ENCODE data around the gene ANKRD11.
"Not testable (repeated sequence)": the region's sequence is repeated elsewhere in the genome, so short reads cannot be mapped to it uniquely, and the experiment has no call there.

Gene ANKRD11

DNA sequence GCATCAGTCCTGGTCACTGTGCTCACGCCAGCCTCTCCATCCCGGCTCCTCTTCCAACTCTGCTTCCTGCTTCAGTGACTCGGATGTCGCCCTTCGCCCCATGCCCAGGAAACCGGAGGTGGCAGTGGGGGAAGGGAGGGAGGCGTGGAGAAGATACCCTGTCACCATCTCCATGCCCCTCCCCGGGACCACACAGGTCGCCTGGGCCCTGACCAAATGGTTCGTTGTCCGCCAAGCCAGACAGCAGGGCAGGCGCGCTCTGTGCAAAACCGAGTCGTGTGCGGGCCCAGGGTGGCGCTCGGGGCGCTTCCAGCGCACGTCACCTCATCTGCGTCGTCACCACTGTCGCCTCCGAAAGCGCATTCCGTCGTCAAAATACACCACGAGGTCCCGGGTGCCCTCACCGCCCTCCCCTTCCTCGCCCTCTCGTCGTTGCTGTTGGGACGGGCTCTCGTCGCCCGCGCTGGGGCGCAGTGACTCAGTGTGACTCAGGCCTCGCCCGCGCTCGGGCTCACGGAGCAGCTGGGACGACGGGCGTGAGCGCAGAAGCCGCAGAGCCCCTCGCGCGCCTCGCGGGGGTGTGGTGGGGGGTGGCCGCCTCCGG, 233.6 kb downstream of the ANKRD11 start:
- no peak for DNase-seq

DNA sequence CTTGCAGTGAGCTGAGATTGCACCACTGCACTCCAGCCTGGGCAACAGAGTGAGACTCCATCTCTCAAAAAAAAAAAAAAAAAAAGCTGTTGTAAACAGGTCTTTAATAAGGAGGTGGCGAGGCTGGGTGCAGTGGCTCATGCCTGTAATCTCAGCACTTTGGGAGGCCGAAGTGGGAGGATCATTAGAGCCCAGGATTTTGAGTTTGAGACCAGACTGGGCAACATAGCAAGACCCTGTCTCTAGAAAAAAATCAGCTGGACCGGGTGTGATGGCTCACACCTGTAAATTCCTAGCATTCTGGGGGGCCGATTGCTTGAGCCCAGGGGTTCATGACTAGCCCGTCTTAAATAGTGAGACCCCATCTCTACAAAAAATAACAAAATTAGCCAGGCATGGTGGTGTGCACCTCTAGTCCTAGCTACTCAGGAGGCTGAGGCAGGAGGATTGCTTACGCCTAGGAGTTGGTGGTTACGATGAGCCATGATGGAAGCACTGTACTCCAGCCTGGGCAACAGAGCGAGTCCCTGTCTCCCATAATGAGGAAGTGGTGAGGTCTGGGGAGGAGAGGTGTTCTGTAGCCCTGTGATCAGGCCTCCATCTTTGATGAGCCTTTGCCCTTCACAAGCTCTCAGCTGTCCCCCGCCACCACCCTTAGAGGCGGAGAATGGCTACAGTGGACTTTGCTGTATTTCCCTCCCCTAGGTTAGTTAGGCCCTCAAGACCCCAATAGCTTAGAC, 236.6 kb downstream of the ANKRD11 start:
- DNase-seq: no peak

DNA sequence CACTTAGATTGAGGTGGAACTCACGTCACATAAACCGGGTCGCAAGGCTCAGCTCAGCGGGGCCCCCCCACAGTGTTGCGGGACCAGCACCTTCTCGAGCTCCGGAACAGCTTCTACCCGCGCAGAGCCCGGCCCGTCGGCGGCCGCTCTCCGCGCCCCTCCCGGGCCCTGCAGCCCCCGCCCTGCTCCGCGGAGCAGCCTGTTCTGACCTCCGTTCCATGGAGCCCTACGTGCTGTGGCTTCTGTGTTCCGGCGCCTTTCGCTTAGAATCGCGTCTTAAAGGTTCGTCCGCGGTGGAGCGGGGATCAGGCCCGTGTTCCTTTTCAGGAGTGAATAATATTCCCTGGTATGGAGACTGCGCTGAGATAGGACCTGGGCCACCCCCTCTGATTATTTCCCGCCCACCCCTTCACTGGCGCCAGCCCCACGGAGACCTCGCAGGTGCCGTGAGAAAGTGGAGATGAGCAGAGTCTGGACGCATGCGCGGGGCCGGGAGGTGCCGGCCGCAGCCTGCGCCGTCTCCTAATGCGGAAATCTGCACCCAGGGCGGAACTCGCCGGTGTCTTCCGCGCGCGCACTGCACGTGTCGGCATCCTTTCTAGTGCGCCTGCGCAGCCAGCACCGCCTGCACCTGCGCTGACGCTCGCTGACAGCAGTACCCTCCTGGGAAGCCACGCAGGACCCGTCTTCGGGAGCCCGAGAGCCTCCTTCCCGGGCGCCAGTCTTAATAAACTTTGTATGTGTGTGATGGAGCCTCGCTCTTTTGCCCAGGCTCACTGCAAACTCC, 242.0 kb downstream of the ANKRD11 start:
- no peak for DNase-seq

DNA sequence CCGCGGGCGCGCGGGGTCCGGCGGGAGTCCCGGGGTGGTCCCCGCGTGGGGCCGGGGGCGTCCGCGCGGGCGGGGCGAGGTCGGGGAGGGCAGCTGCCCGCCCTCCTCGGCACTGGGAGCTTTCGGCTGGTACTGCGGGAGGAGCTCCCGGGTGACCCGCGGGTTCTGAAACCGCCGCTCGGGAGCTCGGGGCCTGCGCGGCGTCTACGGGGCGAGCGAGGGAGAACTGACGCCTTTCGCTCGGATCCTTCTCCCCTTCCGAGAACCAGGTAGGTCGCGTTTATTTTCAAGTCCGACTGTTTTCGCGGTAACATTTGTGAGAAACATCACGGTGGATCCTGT, 242.7 kb downstream of the ANKRD11 start:
- DNase-seq: not testable (repeated sequence)

DNA sequence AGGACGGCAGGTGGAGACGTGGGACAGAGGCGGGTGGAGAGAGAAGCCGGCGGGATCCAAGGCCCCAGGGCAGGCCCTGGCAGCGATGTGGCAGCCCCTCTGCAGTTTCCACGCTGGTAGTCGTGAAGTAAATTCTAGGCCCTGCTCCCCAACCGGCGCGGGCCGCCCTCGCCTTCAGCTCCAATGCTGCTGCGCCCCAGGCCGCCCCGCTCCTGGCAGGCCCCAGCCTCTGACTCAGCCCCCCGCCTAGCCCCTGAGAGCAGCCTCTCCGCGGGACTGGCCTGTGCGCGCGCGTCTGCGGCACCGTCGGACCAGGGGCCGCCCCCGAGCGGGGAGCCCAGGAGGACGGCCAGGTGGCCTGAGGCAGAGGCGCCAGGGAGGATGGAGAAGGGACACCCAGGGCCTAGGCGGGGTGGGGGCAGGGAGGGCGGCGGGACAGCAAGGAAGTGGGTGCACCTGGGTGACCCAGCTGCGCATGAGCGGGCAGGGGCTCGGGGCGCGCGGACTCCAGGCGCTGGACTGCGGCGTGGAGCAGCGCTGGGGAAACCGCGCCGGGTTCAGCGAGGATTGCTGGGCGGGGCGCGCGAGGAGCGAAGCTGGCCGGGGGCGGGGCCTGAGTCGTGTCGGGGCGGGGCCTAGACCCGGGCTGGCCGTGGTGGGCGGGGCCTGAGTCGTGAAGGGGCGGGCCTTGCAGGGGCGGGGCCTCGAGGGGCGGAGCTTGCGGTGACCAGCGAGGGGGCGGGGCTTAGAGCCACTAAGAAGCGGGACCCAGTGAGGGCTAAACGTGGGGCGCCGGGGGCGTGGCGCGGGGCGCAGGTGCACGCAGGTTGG, 243.2 kb downstream of the ANKRD11 start:
- no peak for DNase-seq

DNA sequence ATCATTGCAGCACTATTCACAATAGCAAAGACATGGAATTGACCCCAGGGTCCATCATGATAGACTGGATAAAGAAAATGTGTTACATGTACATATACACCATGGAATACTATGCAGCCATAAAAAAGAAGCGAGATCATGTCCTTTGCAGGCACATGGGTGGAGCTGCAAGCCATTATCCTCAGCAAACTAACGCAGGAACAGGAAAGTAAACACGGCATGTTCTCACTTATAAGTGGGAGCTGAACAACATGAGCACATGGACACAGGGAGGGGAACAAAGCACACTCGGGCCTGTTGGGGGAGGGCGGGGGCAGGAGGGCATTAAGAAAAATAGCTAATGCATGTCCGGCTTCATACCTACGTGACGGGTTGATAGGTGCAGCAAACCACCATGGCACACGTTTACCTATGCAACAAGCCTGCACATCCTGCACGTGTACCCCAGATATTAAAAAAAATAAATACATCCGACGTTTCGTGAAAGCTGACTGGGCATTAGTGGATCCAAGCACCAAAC, 243.9 kb downstream of the ANKRD11 start:
- DNase-seq: no peak

DNA sequence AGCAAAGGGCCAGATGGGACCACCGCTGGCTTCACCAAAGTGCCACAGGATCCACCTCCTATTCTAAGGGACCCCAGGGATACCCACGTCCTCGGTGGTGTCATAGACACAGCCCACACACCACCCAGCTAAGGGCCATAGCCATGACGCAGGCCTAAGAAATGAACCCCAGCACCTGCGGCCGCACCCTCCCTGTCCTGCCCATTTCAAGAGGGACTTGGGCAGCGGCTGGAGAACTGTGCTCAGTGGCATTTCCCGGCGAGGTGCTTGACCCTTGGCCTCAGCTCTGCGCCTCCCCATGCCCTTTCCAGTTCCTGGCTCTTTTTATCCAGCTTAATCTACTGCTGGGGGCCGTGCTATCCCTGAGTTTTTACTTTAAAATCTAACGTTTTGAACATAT, 245.6 kb downstream of the ANKRD11 start:
- no peak for DNase-seq

DNA sequence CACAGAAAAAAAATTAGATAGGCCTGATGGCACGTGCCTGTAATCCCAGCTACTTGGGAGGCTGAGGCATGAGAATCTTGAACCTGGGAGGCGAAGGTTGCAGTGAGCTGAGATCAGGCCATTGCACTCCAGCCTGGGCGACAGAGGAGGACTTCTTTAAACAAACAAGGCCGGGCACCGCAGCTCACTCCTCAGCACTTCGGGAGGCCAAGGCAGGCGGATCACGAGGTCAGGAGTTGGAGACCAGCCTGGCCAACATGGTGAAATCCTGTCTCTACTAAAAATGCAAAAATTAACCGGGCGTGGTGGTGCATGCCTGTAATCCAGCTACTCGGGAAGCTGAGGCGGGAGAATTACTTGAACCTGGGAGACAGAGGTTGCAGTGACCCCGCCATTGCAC, 246.1 kb downstream of the ANKRD11 start:
- DNase-seq: not testable (repeated sequence)

DNA sequence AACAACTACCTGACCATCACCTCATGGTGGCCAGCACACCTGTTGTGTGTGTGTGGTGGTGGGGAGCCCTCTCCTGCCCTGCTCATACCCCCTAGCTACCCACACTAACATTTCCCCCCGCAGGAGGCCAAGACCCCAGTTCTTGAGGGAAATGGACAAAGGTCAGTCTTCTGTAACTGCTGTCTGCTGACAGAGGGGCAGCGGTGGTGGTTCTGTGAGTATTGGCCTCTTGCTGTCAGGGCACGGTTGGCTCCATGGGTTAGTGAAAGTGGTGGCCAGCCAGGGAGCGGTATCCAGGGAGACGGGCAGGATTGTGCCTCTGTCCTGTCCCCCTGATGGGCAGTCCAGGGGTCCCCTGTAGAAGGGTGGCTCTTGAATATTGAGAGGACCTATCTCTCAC, 246.7 kb downstream of the ANKRD11 start:
- no peak for DNase-seq

DNA sequence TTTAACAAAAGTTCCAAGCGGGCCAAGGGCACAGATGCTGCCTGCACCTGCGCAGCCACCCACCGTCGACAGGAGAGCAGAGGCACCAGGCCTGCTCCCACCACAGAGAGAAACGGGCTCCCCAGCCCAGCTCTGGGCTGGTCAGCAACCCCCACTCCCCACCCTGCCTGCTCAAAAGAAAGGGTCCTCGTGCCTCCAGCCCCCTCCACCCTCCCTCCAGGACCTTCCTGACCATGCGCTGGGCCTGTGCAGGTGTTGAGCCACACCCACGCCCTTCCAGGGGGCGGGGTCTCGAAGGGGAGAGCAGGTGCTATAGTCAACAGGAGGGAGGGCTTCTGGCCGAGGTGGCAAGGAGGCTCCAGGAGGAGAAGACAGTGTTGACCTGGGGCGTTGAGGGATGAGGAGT, 247.6 kb downstream of the ANKRD11 start:
- no peak for DNase-seq

DNA sequence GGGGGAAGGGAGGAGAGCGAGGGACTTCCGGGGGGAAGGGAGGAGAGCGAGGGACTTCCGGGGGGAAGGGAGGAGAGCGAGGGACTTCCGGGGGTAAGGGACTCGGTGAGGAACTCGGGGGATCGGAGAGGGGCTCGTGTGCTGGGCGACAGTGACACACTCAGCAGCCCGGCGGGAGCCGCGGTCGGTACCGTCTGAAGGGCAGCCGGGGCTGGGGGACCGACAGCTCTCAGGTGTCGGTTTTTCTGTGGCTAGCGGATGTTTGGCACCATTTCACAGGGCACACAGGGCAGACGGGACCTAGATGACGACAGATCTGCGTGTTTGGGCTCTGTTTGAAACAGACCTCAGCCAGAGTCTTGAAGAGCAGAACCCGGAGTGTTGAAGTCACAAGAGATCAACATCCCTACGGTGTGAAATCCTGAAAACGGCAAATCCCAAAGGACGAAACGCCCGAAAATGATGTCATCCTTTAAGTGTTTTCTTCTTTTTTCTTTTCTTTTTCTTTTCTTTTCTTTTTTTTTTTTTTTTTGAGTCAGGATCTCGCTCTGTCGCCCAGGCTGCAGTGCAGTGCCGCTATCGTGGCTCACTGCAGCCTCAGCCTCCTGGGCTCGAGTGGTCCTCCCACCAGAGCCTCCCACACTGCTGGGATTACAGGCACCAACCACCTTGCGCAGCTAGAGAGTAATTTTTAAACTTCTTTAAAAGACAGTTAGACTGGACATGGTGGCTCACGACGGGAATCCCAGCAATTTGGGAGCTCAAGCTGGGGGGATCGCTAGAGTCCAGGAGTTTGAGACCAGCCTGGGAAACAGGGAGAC, 249.0 kb downstream of the ANKRD11 start:
- no peak for DNase-seq

DNA sequence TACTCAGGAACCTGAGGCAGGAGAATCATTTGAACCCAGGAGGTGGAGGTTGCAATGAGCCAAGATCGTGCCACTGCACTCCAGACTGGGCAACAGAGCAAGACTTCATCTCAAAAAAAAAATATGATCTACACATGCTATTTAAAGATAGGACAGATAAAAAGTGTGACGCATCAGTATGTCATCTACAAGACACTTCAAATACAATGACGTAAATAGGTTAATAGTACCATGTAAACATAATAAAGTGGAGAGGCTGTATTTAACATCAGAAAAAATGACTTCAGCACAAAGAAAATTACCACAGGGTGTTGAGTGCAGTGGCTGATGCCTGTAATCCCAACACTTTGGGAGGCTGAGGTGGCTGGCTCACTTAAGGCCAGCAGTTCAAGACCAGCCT, 252.6 kb downstream of the ANKRD11 start:
- no peak for DNase-seq

DNA sequence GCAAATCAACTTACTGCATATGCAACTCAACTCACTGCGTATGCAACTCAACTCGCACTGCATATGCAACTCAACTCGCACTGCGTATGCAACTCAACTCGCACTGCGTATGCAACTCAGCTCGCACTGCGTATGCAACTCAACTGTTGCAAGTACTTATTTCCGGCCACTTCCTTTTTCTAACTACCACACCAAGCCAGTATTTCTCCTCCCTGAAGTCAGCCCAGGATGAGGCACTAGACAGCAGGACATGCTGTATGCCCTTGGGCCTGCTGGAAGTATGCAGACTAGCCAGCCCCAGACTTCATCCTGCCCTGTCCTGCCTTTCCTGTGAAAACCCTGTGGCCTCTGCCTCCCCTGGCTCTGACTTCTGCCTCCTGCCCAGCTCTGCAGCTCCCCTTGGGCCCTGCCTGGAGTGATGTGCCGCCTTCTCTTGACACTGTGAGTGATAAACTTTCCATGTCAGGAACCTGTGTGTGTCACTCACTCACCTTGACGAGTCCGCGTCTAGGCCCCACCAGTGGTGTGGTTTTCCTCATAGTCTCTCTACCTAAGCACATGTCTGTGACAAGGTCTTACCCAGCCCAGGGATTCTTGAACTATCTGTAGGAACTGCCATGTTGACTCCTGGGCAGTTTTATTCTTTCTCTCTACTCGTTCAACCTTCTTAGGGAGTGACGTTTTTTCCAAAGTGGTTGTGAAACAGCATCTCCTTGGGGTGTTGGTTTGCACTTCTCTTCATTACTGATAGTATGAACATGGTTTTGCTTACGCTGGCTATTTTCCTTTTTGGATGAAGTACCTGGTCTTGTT, 256.5 kb downstream of the ANKRD11 start:
- DNase-seq: no peak

DNA sequence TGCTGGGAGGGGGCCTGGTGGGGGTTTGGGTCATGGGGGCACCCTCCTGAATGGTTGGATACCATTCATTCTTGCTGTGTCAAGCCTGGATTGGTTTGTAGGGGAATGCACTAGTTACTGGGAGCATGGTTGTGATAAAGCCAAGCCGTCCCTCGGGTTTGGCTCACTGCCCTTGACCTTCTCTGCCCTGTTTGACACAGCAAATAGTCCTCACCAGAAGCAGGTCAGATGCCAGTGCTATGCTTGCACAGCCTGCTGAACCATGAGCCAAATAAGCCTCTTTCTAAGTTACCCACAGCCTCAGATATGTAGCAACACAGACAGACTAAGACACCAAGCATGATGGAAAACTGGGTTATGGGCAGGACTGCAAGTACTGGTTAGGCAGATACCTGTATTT, 258.3 kb downstream of the ANKRD11 start:
- no peak for DNase-seq

DNA sequence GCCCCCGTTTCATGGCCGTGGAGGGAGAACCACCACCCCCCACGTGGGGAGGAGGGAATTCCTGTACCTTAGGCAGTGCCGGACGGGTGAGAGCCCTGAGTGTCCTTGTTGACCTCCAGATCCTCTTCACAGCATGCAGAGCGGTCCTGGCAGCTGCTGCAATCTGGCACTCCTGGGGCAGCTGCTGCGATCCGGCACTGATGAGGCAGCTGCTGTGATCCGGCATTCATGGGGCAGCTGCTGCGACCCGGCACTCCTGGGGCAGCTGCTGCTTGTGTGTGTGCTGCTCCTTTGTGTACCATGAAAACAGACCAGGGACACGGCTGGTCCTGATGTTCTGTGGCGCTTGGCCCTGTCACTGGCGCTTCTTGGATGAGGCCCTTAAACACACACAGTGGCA, 260.1 kb downstream of the ANKRD11 start:
- DNase-seq: no peak

DNA sequence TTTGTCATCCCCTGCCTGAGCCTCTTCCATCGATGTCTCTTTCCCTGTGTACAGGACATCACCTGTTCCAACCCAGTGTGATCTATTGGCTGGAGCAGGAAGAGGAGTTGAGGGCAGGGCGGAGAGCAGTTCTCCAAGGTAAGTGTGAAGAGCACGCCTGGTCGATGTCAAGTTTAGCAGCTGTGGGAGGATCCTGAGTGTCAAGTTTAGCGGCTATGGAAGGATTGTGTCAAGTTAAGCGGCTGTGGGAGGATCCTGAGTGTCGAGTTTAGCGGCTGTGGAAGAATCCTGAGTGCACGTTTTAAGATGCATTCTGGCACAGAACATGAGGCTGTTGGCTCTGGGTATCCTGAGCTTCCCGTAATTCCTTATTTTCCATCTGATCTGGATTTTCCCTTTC, 265.7 kb downstream of the ANKRD11 start:
- no peak for DNase-seq

DNA sequence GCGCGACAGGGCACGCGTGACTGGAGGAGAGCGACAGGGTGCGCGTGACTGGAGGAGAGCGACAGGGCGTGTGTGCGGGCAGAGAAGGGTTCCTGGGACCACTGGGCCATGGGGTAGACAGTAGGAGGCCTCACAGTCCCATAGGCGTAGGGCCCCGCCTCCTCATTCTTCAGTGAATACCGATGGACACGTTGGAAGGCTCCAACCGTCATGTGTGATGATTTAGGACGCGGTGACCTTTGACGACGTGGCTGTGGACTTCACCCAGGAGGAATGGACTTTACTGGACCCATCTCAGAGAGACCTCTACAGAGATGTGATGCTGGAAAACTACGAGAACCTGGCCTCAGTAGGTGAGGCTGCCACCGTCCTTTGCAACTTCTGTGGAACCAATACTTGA, 267.4 kb downstream of the ANKRD11 start:
- no peak for DNase-seq

DNA sequence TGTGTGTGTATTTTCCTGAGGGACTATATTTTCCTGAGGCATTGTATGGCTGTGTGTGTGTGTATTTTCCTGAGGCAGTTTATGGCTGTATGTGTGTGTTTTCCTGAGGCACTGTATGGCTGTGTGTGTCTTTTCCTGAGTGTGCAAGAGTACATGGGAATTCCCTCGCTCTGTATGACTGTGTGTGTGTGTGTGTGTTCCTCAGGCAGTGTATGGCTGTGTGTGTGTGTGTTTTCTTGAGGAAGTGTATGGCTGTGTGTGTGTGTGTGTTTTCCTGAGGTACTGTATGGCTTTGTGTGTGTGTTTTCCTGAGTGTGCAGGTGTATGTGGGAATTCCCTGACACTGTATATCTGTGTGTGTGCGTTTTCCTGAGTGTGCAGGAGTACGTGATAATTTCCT, 268.8 kb downstream of the ANKRD11 start:
- DNase-seq: no peak

DNA sequence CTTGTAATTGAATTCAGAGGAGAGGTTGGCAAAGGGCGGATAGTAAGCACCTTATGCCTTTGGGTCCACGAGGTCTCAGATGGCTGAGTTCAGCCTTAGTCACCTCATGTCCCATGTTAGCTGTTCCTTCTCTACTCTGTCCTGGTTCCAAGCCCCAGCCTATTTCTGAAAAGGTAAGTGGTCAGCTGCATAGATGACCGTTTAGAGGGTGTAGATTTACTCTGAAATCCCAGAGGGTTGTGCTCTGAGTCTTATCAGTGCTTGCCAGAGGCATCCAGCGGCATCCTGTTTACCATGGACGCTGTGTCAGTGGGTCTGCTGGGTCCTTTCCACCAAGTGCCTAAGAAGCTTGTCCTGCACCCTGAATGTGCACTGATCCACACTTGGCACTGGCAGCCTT, 271.0 kb downstream of the ANKRD11 start:
- DNase-seq: no peak

Measured in cortex of kidney (tissue), 1 donor.